Measurements from ENCODE around the gene PRPF19.

DNA sequence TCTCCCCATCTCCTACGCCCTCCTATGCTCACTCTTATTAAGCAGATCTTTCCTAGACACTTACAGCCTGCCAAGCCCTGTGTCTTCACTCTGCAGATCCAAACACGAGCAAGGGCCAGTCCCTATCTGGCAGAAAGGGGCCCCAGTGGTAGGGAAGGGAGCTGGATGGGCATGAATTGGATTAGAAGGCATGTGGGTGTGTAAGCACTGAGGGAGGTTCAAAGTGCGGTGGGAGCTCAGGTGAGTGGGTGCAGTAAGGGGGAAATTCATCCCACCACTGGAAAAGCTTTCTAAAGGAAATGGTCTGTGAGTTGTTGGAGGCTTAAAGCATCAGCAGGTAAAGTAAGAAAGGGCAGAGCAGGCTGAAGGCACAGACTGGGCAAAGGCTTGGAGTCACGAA lies 23.4 kb upstream of the PRPF19 start:
- TF ChIP-seq, protein P1, sequence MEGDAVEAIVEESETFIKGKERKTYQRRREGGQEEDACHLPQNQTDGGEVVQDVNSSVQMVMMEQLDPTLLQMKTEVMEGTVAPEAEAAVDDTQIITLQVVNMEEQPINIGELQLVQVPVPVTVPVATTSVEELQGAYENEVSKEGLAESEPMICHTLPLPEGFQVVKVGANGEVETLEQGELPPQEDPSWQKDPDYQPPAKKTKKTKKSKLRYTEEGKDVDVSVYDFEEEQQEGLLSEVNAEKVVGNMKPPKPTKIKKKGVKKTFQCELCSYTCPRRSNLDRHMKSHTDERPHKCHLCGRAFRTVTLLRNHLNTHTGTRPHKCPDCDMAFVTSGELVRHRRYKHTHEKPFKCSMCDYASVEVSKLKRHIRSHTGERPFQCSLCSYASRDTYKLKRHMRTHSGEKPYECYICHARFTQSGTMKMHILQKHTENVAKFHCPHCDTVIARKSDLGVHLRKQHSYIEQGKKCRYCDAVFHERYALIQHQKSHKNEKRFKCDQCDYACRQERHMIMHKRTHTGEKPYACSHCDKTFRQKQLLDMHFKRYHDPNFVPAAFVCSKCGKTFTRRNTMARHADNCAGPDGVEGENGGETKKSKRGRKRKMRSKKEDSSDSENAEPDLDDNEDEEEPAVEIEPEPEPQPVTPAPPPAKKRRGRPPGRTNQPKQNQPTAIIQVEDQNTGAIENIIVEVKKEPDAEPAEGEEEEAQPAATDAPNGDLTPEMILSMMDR (IDR thresholded peaks at IDR 0.05), result no peak
- no peak for TF ChIP-seq POLR2A (IDR thresholded peaks at IDR 0.05)
